ENCODE measurements around the gene CFAP92. TPM values are rescaled to one million over a fixed set of nuclear protein-coding genes. Genes with fewer than 3 reads are reported as not detected.

The CFAP92 gene
- total RNA-seq, 1 experiment from 2014 or later, result 0.18 TPM

DNA sequence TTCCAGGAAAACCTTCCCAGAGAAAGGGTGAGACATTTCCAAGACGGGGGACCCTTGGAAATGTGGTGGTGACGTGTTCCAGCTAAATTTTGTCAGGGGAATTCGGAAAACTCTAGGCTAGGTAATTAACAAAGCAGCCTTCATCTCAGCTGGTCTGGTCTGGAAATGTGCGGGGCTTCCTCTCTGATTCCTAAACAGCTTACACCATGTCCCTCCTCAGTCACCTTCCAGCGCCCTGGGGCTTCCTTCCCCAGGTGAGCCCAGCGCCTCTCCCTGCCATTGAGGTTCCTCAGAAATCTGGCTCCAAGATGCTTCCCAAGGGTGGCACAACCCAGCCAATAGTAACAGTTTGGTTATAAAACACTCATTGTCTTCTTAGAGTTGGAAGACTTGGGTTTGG is 113.9 kb downstream of the CFAP92 start:
- 0 out of 2 replicates have a peak, but pooled peaks have one; percentile 8 for ATAC-seq
- TF ChIP-seq, protein P1, sequence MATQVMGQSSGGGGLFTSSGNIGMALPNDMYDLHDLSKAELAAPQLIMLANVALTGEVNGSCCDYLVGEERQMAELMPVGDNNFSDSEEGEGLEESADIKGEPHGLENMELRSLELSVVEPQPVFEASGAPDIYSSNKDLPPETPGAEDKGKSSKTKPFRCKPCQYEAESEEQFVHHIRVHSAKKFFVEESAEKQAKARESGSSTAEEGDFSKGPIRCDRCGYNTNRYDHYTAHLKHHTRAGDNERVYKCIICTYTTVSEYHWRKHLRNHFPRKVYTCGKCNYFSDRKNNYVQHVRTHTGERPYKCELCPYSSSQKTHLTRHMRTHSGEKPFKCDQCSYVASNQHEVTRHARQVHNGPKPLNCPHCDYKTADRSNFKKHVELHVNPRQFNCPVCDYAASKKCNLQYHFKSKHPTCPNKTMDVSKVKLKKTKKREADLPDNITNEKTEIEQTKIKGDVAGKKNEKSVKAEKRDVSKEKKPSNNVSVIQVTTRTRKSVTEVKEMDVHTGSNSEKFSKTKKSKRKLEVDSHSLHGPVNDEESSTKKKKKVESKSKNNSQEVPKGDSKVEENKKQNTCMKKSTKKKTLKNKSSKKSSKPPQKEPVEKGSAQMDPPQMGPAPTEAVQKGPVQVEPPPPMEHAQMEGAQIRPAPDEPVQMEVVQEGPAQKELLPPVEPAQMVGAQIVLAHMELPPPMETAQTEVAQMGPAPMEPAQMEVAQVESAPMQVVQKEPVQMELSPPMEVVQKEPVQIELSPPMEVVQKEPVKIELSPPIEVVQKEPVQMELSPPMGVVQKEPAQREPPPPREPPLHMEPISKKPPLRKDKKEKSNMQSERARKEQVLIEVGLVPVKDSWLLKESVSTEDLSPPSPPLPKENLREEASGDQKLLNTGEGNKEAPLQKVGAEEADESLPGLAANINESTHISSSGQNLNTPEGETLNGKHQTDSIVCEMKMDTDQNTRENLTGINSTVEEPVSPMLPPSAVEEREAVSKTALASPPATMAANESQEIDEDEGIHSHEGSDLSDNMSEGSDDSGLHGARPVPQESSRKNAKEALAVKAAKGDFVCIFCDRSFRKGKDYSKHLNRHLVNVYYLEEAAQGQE (IDR thresholded peaks at IDR 0.05; ENCODE audit: insufficient read depth in 1 of 2, low read depth in 2 of 2, low read length in 1 of 2), result no peak
- no peak for TF ChIP-seq SIN3A (IDR thresholded peaks at IDR 0.05; ENCODE audit: borderline replicate concordance, insufficient read depth, low read depth, low read length)
- no peak for TF ChIP-seq POLR2AphosphoS5 (IDR thresholded peaks at IDR 0.05; ENCODE audit: low read depth, low read length)
- TF ChIP-seq TCF7L2 (IDR thresholded peaks at IDR 0.05; ENCODE audit: low read depth, low read length), result no peak
- TF ChIP-seq, protein P2, sequence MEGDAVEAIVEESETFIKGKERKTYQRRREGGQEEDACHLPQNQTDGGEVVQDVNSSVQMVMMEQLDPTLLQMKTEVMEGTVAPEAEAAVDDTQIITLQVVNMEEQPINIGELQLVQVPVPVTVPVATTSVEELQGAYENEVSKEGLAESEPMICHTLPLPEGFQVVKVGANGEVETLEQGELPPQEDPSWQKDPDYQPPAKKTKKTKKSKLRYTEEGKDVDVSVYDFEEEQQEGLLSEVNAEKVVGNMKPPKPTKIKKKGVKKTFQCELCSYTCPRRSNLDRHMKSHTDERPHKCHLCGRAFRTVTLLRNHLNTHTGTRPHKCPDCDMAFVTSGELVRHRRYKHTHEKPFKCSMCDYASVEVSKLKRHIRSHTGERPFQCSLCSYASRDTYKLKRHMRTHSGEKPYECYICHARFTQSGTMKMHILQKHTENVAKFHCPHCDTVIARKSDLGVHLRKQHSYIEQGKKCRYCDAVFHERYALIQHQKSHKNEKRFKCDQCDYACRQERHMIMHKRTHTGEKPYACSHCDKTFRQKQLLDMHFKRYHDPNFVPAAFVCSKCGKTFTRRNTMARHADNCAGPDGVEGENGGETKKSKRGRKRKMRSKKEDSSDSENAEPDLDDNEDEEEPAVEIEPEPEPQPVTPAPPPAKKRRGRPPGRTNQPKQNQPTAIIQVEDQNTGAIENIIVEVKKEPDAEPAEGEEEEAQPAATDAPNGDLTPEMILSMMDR (IDR thresholded peaks at IDR 0.05), result no peak
- peaks cover 24% of the 10 kb centered on the region for H3K4me1 ChIP-seq (ENCODE audit: control insufficient read depth, insufficient read depth, low read length)
- peak overlapping the region; percentile 97 for H3K27ac ChIP-seq (ENCODE audit: low read length)
- no peaks in the 10 kb centered on the region for H3K27me3 ChIP-seq (ENCODE audit: control insufficient read depth, insufficient read depth, low read length)
- CTCF ChIA-PET, result no interaction called here
- in situ Hi-C loops (cut with HindIII; ENCODE audit: low pct_unique_long_range_greater_than_20kb, low sequenced_read_pairs), result no loop called here
- peaks cover 2% of the 10 kb centered on the region; the same call in 1 of the 2 replicates for H3K36me3 ChIP-seq (ENCODE audit: control insufficient read depth, insufficient read depth, low read length)
- no TSS peak for BruUV-seq (replicated peaks)
- DNase-seq (ENCODE audit: low read depth, low spot score), result no peak
- H3K9me3 ChIP-seq (ENCODE audit: control insufficient read depth, insufficient read depth, low read depth, low read length), result no peaks in the 10 kb centered on the region
- peak overlapping the region; percentile 94 to 97 for H3K4me3 ChIP-seq (ENCODE audit: low read depth in 2 of 2, low read length in 2 of 2)
- POLR2A ChIA-PET, result no interaction called here
- intact Hi-C loops (cut with micrococcal nuclease; ENCODE audit: unreplicated experiment), result no loop called here

DNA sequence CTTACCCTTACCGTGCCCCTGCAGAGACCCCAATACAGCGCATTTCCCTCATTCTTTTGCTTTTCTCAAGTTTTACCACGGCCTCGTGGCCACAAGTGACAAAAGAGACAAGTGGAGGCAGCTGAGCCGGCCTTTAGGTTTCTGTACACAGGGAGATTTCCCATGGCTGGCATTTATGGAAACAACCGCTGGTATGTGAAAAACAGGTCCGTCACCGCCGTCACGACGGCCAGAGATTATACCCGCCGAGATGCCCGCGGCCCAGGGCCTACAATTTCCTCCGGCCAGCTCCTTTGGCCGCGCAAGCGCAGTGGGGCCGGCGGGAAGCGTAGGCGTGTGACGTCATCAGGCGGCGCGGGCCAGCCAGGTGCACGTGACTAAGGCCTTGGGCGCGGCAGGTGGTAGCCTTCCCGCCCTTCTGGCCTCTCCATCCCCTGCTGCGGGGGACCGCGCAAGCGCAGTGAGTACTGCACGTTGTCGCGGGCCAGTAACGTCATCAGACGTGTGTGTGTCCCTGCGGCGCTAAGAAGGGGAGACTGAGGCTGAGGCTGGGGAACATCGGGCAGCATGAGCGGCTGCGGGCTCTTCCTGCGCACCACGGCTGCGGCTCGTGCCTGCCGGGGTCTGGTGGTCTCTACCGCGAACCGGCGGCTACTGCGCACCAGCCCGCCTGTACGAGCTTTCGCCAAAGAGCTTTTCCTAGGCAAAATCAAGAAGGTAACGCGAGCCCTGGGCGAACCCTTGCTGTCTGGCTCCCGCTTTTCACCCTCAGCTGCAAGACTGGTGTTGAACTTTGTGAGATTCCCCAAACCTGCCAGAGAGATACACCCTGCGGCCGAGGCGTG is 114.5 kb downstream of the CFAP92 start, which contains the start of gene ACAD9:
ACAD9 (plus strand) TSS at position 496 of the 845 bp plus-strand sequence; CDS start at position 568, 72 bp downstream.
- Histone ChIP-seq H3K27me3 (ENCODE audit: control insufficient read depth, insufficient read depth, low read length) (no peaks in the 10 kb centered on the region), H3K9me3 (ENCODE audit: control insufficient read depth, insufficient read depth, low read depth, low read length) (no peaks in the 10 kb centered on the region), H3K4me3 (ENCODE audit: low read depth in 2 of 2, low read length in 2 of 2) (peak within 1 kb of the TSS; percentile 94 to 97), H3K27ac (ENCODE audit: low read length) (peak within 1 kb of the TSS; percentile 100), H3K36me3 (ENCODE audit: control insufficient read depth, insufficient read depth, low read length) (no peaks in the 10 kb centered on the region; the same call in 1 of the 2 replicates), H3K4me1 (ENCODE audit: control insufficient read depth, insufficient read depth, low read length) (peaks cover 24% of the 10 kb centered on the region)
- TF ChIP-seq POLR2AphosphoS5 (IDR thresholded peaks at IDR 0.05; ENCODE audit: low read depth, low read length) (peak; percentile 93), SIN3A (IDR thresholded peaks at IDR 0.05; ENCODE audit: borderline replicate concordance, insufficient read depth, low read depth, low read length) (peak; percentile 89; the same call in 1 of the 2 replicates), TCF7L2 (IDR thresholded peaks at IDR 0.05; ENCODE audit: low read depth, low read length) (peak; percentile 45; the same call in 1 of the 2 replicates)
- TF ChIP-seq, protein P2 (IDR thresholded peaks at IDR 0.05), result no peak
- TF ChIP-seq, protein P1 (IDR thresholded peaks at IDR 0.05; ENCODE audit: insufficient read depth in 1 of 2, low read depth in 2 of 2, low read length in 1 of 2), result no peak
- ATAC-seq, result peak; percentile 94
- CTCF ChIA-PET, result no interaction called here
- intact Hi-C loops (cut with micrococcal nuclease; ENCODE audit: unreplicated experiment) (no loop called here), in situ Hi-C loops (cut with HindIII; ENCODE audit: low pct_unique_long_range_greater_than_20kb, low sequenced_read_pairs) (no loop called here)
- peak; percentile 91 for DNase-seq (ENCODE audit: low read depth, low spot score)
- TSS peak; percentile 83 for BruUV-seq (replicated peaks)
- POLR2A ChIA-PET, result interaction anchor here (0.6 to 0.7 kb wide), 4 partner anchors 13 to 352 kb away, joined by 4 to 5 read pairs (median 4); no protein-coding TSS in a partner anchor

All from Panc1 (cell line).